GM23338 (cell line): ENCODE results near the gene PLET1. TPM values are rescaled to one million over a fixed set of nuclear protein-coding genes. Genes with fewer than 3 reads are reported as not detected.

Source experiments
- ATAC-seq: fragments of 200-7000 bp; cut with Tn5 transposase; 3 replicates; pipeline ENCODE4 v1.9.1; 2020
- DNase-seq: peaks from one replicate; pipeline ENCODE4 v3.0.0-alpha.2; 2015; ENCODE audit warnings: low spot score
- H2AFZ ChIP-seq: fragments of 200-600 bp; sonication (generic); 2 replicates; pipeline ENCODE4 v1.8.0; 2016; ENCODE audit warnings: antibody characterized with exemption, mild to moderate bottlenecking, moderate library complexity
- H3F3A ChIP-seq: fragments of 200-600 bp; sonication (generic); replicated peaks from 2 replicates; pipeline ENCODE4 v1.8.0; 2017; ENCODE audit warnings: antibody characterized with exemption, mixed run types, low read depth
- H3K27ac ChIP-seq: fragments of 200-600 bp; sonication (generic); 2 replicates; pipeline ENCODE4 v1.6.1; 2016; ENCODE audit warnings: low read depth
- H3K27me3 ChIP-seq: fragments of 200-600 bp; sonication (generic); 2 replicates; pipeline ENCODE4 v1.8.0; 2016; ENCODE audit warnings: mild to moderate bottlenecking, mixed run types, moderate library complexity; ENCODE audit not compliant: insufficient read depth
- H3K36me3 ChIP-seq: fragments of 200-600 bp; sonication (generic); 2 replicates; pipeline ENCODE4 v1.8.0; 2016; ENCODE audit warnings: mild to moderate bottlenecking; ENCODE audit not compliant: insufficient read depth
- H3K4me1 ChIP-seq: fragments of 200-600 bp; sonication (generic); 2 replicates; pipeline ENCODE4 v1.8.0; 2016; ENCODE audit warnings: mild to moderate bottlenecking, moderate library complexity; ENCODE audit not compliant: insufficient read depth
- H3K4me2 ChIP-seq: fragments of 200-600 bp; sonication (generic); 2 replicates; pipeline ENCODE4 v1.7.1; 2017; ENCODE audit warnings: mixed run types
- H3K4me3 ChIP-seq: fragments of 200-600 bp; sonication (generic); 2 replicates; pipeline ENCODE4 v1.6.1; 2016; ENCODE audit warnings: mixed run types
- H3K79me2 ChIP-seq: fragments of 200-600 bp; sonication (generic); replicated peaks from 2 replicates; pipeline ENCODE4 v1.8.0; 2017; ENCODE audit warnings: mild to moderate bottlenecking; ENCODE audit not compliant: insufficient read depth
- H3K9me2 ChIP-seq: fragments of 200-600 bp; sonication (generic); 2 replicates; pipeline ENCODE4 v1.8.0; 2017; ENCODE audit not compliant: insufficient read depth
- H4K20me1 ChIP-seq: fragments of 200-600 bp; sonication (generic); replicated peaks from 2 replicates; pipeline ENCODE4 v1.8.0; 2017; ENCODE audit warnings: mild to moderate bottlenecking; ENCODE audit not compliant: insufficient read depth
- H3K27ac Mint-ChIP-seq: 2 replicates; pipeline ENCODE4 v1.8.0; 2020; ENCODE audit warnings: inconsistent platforms, mild to moderate bottlenecking, moderate library complexity, mixed read lengths
- H3K27me3 Mint-ChIP-seq: 3 replicates; pipeline ENCODE4 v1.8.0; 2022; ENCODE audit warnings: low read depth, mild to moderate bottlenecking, moderate library complexity, mixed read lengths, inconsistent platforms; ENCODE audit not compliant: insufficient read depth, poor library complexity
- H3K36me3 Mint-ChIP-seq: 3 replicates; pipeline ENCODE4 v1.8.0; 2021; ENCODE audit warnings: low read depth, mild to moderate bottlenecking, inconsistent platforms, moderate library complexity, mixed read lengths
- H3K4me1 Mint-ChIP-seq: 3 replicates; pipeline ENCODE4 v1.8.0; 2020; ENCODE audit warnings: mild to moderate bottlenecking, inconsistent platforms, mixed read lengths
- H3K4me3 Mint-ChIP-seq: 3 replicates; pipeline ENCODE4 v1.8.0; 2021; ENCODE audit warnings: moderate library complexity, mild to moderate bottlenecking, inconsistent platforms, mixed read lengths
- H3K9me3 Mint-ChIP-seq: 3 replicates; pipeline ENCODE4 v1.8.0; 2020; ENCODE audit warnings: moderate library complexity, mild to moderate bottlenecking, inconsistent platforms, mixed read lengths
- CREB1 ChIP-seq: fragments of 250-450 bp; sonication (Bioruptor Pico); IDR thresholded peaks from 2 replicates; pipeline ENCODE4 v1.5.0; 2020; ENCODE audit warnings: low read depth, mild to moderate bottlenecking, moderate library complexity
- CTCF ChIP-seq, 2 experiments: fragments of 200-600 bp in 1 of 2; sonication (generic) in 1 of 2; conservative IDR thresholded peaks; 2 replicates each; pipeline versions ENCODE4 v1.5.1 to v1.6.1; 2016 to 2017; ENCODE audit warnings: antibody characterized with exemption in 2 of 2, low read depth in 2 of 2, mild to moderate bottlenecking in 2 of 2, moderate library complexity in 1 of 2
- ETS1 ChIP-seq: IDR thresholded peaks from 2 replicates; pipeline ENCODE4 v1.6.1; 2016; ENCODE audit warnings: antibody characterized with exemption
- EZH2 ChIP-seq: fragments of 200-600 bp; sonication (generic); IDR thresholded peaks from one replicate; pipeline ENCODE4 v1.8.0; 2017; ENCODE audit warnings: antibody characterized with exemption, mild to moderate bottlenecking, low read depth; ENCODE audit not compliant: unreplicated experiment
- EZH2phosphoT487 ChIP-seq: fragments of 200-600 bp; sonication (generic); IDR thresholded peaks from one replicate; pipeline ENCODE4 v1.8.1; 2018; ENCODE audit warnings: antibody characterized with exemption; ENCODE audit not compliant: unreplicated experiment
- JUNB ChIP-seq: IDR thresholded peaks from one replicate; pipeline ENCODE4 v1.6.1; 2016; ENCODE audit warnings: antibody characterized with exemption; ENCODE audit not compliant: unreplicated experiment
- NANOG ChIP-seq: IDR thresholded peaks from 2 replicates; pipeline ENCODE4 v1.6.1; 2016; ENCODE audit warnings: antibody characterized with exemption, borderline replicate concordance
- POLR2AphosphoS5 ChIP-seq: IDR thresholded peaks from 2 replicates; pipeline ENCODE4 v1.6.1; 2016; ENCODE audit warnings: antibody characterized with exemption, low read depth
- STAT1 ChIP-seq: IDR thresholded peaks from one replicate; pipeline ENCODE4 v1.6.1; 2016; ENCODE audit warnings: antibody characterized with exemption; ENCODE audit not compliant: unreplicated experiment
- ZNF114 ChIP-seq: fragments of 250-450 bp; sonication (Bioruptor Pico); IDR thresholded peaks from 2 replicates; pipeline ENCODE4 v1.5.0; 2020; ENCODE audit warnings: mild to moderate bottlenecking, moderate library complexity
- ZNF331 ChIP-seq: fragments of 250-450 bp; sonication (Bioruptor Pico); IDR thresholded peaks from 2 replicates; pipeline ENCODE4 v1.5.0; 2020; ENCODE audit warnings: low read depth, mild to moderate bottlenecking, moderate library complexity
- ZNF462 ChIP-seq: fragments of 250-450 bp; sonication (Bioruptor Pico); IDR thresholded peaks from 2 replicates; pipeline ENCODE4 v1.5.0; 2020; ENCODE audit warnings: mild to moderate bottlenecking, moderate library complexity
- polyA plus RNA-seq: library from polyadenylated mRNA; unstranded; fragments of >200 nt; fragmentation: Nextera tagmentation; extraction: Ambion mirVana; gene quantifications from 2 replicates; pipeline ENCODE4 v1.2.1, GENCODE V29; 2016
- total RNA-seq: library from RNA; depleted of rRNA; stranded (reverse); fragments of >200 nt; shearing (Covaris generic); gene quantifications from 2 replicates; pipeline ENCODE4 v1.2.3, GENCODE V29; 2014
- TF ChIP-seq, protein P1 (sequence below): IDR thresholded peaks from one replicate; pipeline ENCODE4 v1.6.1; 2018; ENCODE audit warnings: antibody characterized with exemption; ENCODE audit not compliant: unreplicated experiment

Gene PLET1
- total and polyA plus RNA-seq, 2 experiments from 2014 or later, result not detected

DNA sequence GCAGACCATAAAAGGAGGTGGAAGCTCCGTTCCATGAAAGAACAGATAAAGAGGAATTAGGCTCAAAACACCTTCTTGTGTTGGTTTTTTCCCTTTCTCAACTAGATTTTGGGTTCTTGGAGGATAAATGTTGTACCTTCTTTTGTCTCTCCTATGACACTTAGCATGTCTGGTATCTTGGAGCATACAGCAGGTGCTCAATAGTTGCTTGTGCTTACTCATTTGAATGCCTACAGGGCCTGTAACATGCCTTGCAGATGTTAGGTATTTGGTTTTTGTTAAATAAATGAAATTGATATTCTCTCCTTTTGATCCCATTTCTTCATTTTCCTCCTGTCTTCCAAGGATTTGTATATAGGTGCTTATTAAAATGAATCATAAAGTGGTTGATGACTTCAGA, 16.4 kb upstream of the PLET1 start:
- no peak for TF ChIP-seq CTCF (conservative IDR thresholded peaks at IDR 0.05; ENCODE audit: low read depth in 2 of 2)
- TF ChIP-seq POLR2AphosphoS5, result no peak
- TF ChIP-seq, protein P1, sequence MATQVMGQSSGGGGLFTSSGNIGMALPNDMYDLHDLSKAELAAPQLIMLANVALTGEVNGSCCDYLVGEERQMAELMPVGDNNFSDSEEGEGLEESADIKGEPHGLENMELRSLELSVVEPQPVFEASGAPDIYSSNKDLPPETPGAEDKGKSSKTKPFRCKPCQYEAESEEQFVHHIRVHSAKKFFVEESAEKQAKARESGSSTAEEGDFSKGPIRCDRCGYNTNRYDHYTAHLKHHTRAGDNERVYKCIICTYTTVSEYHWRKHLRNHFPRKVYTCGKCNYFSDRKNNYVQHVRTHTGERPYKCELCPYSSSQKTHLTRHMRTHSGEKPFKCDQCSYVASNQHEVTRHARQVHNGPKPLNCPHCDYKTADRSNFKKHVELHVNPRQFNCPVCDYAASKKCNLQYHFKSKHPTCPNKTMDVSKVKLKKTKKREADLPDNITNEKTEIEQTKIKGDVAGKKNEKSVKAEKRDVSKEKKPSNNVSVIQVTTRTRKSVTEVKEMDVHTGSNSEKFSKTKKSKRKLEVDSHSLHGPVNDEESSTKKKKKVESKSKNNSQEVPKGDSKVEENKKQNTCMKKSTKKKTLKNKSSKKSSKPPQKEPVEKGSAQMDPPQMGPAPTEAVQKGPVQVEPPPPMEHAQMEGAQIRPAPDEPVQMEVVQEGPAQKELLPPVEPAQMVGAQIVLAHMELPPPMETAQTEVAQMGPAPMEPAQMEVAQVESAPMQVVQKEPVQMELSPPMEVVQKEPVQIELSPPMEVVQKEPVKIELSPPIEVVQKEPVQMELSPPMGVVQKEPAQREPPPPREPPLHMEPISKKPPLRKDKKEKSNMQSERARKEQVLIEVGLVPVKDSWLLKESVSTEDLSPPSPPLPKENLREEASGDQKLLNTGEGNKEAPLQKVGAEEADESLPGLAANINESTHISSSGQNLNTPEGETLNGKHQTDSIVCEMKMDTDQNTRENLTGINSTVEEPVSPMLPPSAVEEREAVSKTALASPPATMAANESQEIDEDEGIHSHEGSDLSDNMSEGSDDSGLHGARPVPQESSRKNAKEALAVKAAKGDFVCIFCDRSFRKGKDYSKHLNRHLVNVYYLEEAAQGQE, result no peak
- TF ChIP-seq ETS1, result no peak
- TF ChIP-seq EZH2phosphoT487, result no peak
- TF ChIP-seq EZH2, result no peak
- no peak for TF ChIP-seq CREB1 (CRISPR knock-in tag)
- no peak for TF ChIP-seq JUNB
- no peak for TF ChIP-seq ZNF331 (CRISPR knock-in tag)
- TF ChIP-seq ZNF114, result no peak
- TF ChIP-seq NANOG, result no peak
- no peak for TF ChIP-seq STAT1
- TF ChIP-seq ZNF462 (CRISPR knock-in tag), result no peak

More for the DNA sequence above, 16.4 kb upstream of the PLET1 start:
- H3K4me1 ChIP-seq, result peaks cover 10% of the 10 kb centered on the region
- Mint-ChIP-seq H3K9me3 (no peaks in the 10 kb centered on the region), H3K27ac (no peak overlapping the region), H3K36me3 (no peaks in the 10 kb centered on the region), H3K4me1 (peaks cover 14% of the 10 kb centered on the region), H3K4me3 (no peak overlapping the region), H3K27me3 (peaks cover 11% of the 10 kb centered on the region)
- H3K4me2 ChIP-seq, result no peak overlapping the region
- ATAC-seq (no peak), DNase-seq (no peak)
- peaks cover 4% of the 10 kb centered on the region; the same call in 1 of the 2 replicates for H3K9me2 ChIP-seq
- no peaks in the 10 kb centered on the region for H3K79me2 ChIP-seq
- H3K27ac ChIP-seq, result no peak overlapping the region
- no peaks in the 10 kb centered on the region for H3K36me3 ChIP-seq
- no peaks in the 10 kb centered on the region for H3F3A ChIP-seq
- no peak overlapping the region for H2AFZ ChIP-seq
- no peaks in the 10 kb centered on the region for H3K27me3 ChIP-seq
- H4K20me1 ChIP-seq, result no peaks in the 10 kb centered on the region
- H3K4me3 ChIP-seq, result no peak overlapping the region
